ENCODE measurements around the gene TPST1. TPM values are rescaled to one million over a fixed set of nuclear protein-coding genes. Genes with fewer than 3 reads are reported as not detected.
A peak's percentile ranks its signal among the peaks of the same experiment; 100 is the strongest.

TPST1 gene
- polyA plus RNA-seq, 1 donor (not counting 4 experiments of a cell fraction or from before 2014, with no cell fraction given): 48.5 TPM

DNA sequence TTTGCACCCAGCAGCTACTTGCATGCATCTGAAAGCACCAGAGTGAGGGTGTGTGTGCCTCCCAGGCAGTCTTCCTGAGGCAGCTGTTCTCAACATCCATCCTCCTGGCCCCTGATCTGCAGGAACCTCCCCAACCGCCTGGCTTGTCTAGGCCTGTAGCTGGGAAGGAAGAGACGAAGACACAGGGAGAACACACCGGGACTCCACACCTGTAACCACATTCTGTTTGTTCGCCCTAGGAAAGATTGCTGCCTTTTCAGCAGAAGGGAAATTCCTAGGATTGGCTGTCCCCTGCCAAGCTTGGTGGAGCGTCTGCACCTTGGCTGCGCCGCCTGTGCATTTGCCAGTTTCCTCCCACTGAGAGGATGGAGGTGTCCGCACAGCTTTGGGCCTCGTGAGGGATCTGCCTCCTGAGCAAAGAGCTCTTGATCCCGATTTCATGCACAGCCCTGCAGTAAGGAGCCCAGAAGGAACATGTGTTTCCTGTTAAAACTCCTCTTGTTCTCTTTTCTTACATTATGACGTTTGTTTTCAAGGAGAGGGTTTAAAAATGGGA, 154.6 kb downstream of the TPST1 start:
- FAIRE-seq: peak; percentile 78
- H3K9me3 ChIP-seq (ENCODE audit: control insufficient read depth, low read depth, low read length): no peaks in the 10 kb centered on the region
- H3K36me3 ChIP-seq (ENCODE audit: control insufficient read depth in 2 of 2, extremely low read depth in 1 of 2, insufficient read depth in 2 of 2, low read length in 2 of 2): no peaks in the 10 kb centered on the region
- no peak overlapping the region for H2AFZ ChIP-seq (ENCODE audit: control insufficient read depth, low read length)
- H3K4me3 ChIP-seq (ENCODE audit: control insufficient read depth in 2 of 3, extremely low read depth in 1 of 3, insufficient read depth in 2 of 3, low read depth in 1 of 3, low read length in 3 of 3): peak overlapping the region; percentile 11 to 50 (median 45)
- peaks cover 35% of the 10 kb centered on the region for H3K79me2 ChIP-seq (ENCODE audit: control insufficient read depth, insufficient read depth, low read length)
- H3K4me1 ChIP-seq (ENCODE audit: control insufficient read depth, extremely low read depth, insufficient read depth, low read length): peaks cover 56% of the 10 kb centered on the region
- no peaks in the 10 kb centered on the region for H4K20me1 ChIP-seq (ENCODE audit: control insufficient read depth, extremely low read depth, insufficient read depth, low read length)
- no peaks in the 10 kb centered on the region for H3K9me1 ChIP-seq (ENCODE audit: control insufficient read depth, extremely low read depth, insufficient read depth, low read length)
- peak overlapping the region; percentile 84 for H3K4me2 ChIP-seq (ENCODE audit: control insufficient read depth, extremely low read depth, insufficient read depth, low read depth, low read length)
- H3K27ac ChIP-seq (ENCODE audit: control insufficient read depth, insufficient read depth, low read length): peak overlapping the region; percentile 90
- dilution Hi-C loops (cut with MboI; ENCODE audit: extremely low pct_ligation_motif_present, low sequenced_read_pairs): no loop called here
- peak; percentile 81 for DNase-seq (ENCODE audit: low read depth, low spot score)
- no peaks in the 10 kb centered on the region for H3K27me3 ChIP-seq (ENCODE audit: control insufficient read depth, extremely low read depth, insufficient read depth, low read length)
- TF ChIP-seq EZH2 (IDR thresholded peaks at IDR 0.05; ENCODE audit: low read length): no peak
- no peak for TF ChIP-seq CTCF (optimal IDR thresholded peaks at IDR 0.05 in 1 of 3, IDR thresholded peaks at IDR 0.05 in 1 of 3, conservative IDR thresholded peaks at IDR 0.05 in 1 of 3; ENCODE audit: extremely low read depth in 1 of 3, insufficient read depth in 2 of 3, low read length in 3 of 3)
- peak overlapping the region; percentile 70 for H3K9ac ChIP-seq (ENCODE audit: control insufficient read depth, extremely low read depth, insufficient read depth, low read length)

- Histone ChIP-seq H3K9me3 (ENCODE audit: control insufficient read depth, low read depth, low read length) (no peaks in the 10 kb centered on the region), H3K4me3 (ENCODE audit: control insufficient read depth in 2 of 3, extremely low read depth in 1 of 3, insufficient read depth in 2 of 3, low read depth in 1 of 3, low read length in 3 of 3) (no peak overlapping the region), H3K9me1 (ENCODE audit: control insufficient read depth, extremely low read depth, insufficient read depth, low read length) (no peaks in the 10 kb centered on the region), H3K27ac (ENCODE audit: control insufficient read depth, insufficient read depth, low read length) (no peak overlapping the region), H3K36me3 (ENCODE audit: control insufficient read depth in 2 of 2, extremely low read depth in 1 of 2, insufficient read depth in 2 of 2, low read length in 2 of 2) (no peaks in the 10 kb centered on the region), H3K27me3 (ENCODE audit: control insufficient read depth, extremely low read depth, insufficient read depth, low read length) (no peaks in the 10 kb centered on the region), H3K9ac (ENCODE audit: control insufficient read depth, extremely low read depth, insufficient read depth, low read length) (no peak overlapping the region), H4K20me1 (ENCODE audit: control insufficient read depth, extremely low read depth, insufficient read depth, low read length) (no peaks in the 10 kb centered on the region), H3K79me2 (ENCODE audit: control insufficient read depth, insufficient read depth, low read length) (peaks cover 29% of the 10 kb centered on the region), H3K4me2 (ENCODE audit: control insufficient read depth, extremely low read depth, insufficient read depth, low read depth, low read length) (no peak overlapping the region), H2AFZ (ENCODE audit: control insufficient read depth, low read length) (no peak overlapping the region), H3K4me1 (ENCODE audit: control insufficient read depth, extremely low read depth, insufficient read depth, low read length) (peaks cover 40% of the 10 kb centered on the region)
- TF ChIP-seq CTCF (optimal IDR thresholded peaks at IDR 0.05 in 1 of 3, IDR thresholded peaks at IDR 0.05 in 1 of 3, conservative IDR thresholded peaks at IDR 0.05 in 1 of 3; ENCODE audit: extremely low read depth in 1 of 3, insufficient read depth in 2 of 3, low read length in 3 of 3) (no peak), EZH2 (IDR thresholded peaks at IDR 0.05; ENCODE audit: low read length) (no peak)
- DNase-seq (ENCODE audit: low read depth, low spot score) (no peak), FAIRE-seq (no peak)
- dilution Hi-C loops (cut with MboI; ENCODE audit: extremely low pct_ligation_motif_present, low sequenced_read_pairs): no loop called here
Observed at GRCh38 chr7:66362136-66362535, 157.0 kb downstream of the TPST1 start.

Data from keratinocyte (primary cell).